Stimulated activated CD8-positive, alpha-beta memory T cell treated with anti-CD3 and anti-CD28 coated beads, Interleukin-2, amount 100 ng/mL, for 1 hour (primary cell): ENCODE data around the gene TTYH1.

ENCODE experiments used
- DNase-seq, 2 donors: peaks; one replicate each; pipeline ENCODE4 v3.0.0-alpha.2; 2020; ENCODE audit warnings: low read depth in 2 of 2

Gene TTYH1

GRCh38 chr19:54392105-54392504, 23.2 kb upstream of the TTYH1 start:
- no peak for DNase-seq

- DNase-seq, result no peak
Measured at GRCh38 chr19:54393381-54393780, 21.9 kb upstream of the TTYH1 start.

- DNase-seq, result no peak
Measured at GRCh38 chr19:54395685-54396084, 19.6 kb upstream of the TTYH1 start.

- no peak for DNase-seq
Measured at GRCh38 chr19:54399189-54399588, 16.1 kb upstream of the TTYH1 start.

GRCh38 chr19:54400913-54401312, 14.4 kb upstream of the TTYH1 start:
- no peak for DNase-seq

GRCh38 chr19:54403054-54403453, 12.2 kb upstream of the TTYH1 start:
- DNase-seq, result no peak

GRCh38 chr19:54405628-54406027, 9.6 kb upstream of the TTYH1 start:
- DNase-seq, result no peak

- DNase-seq, result no peak
Measured at GRCh38 chr19:54407780-54408179, 7.5 kb upstream of the TTYH1 start.

GRCh38 chr19:54408456-54409026, 6.7 kb upstream of the TTYH1 start:
- DNase-seq, result no peak

GRCh38 chr19:54411033-54411432, 4.2 kb upstream of the TTYH1 start:
- DNase-seq, result no peak

GRCh38 chr19:54412877-54413276, 2.4 kb upstream of the TTYH1 start:
- no peak for DNase-seq

GRCh38 chr19:54414156-54414555, 1.1 kb upstream of the TTYH1 start:
- DNase-seq, result no peak

- DNase-seq, result no peak
Measured at GRCh38 chr19:54415901-54416673, 823 bp downstream of the TTYH1 start.

- no peak for DNase-seq
Measured at GRCh38 chr19:54416695-54417491, 1.6 kb downstream of the TTYH1 start.

- no peak for DNase-seq
Measured at GRCh38 chr19:54418030-54418929, 3.0 kb downstream of the TTYH1 start.

GRCh38 chr19:54418930-54419800, 3.9 kb downstream of the TTYH1 start:
- DNase-seq, result no peak

- no peak for DNase-seq
Measured at GRCh38 chr19:54420068-54420382, 4.8 kb downstream of the TTYH1 start.

- no peak for DNase-seq
Measured at GRCh38 chr19:54420383-54421168, 5.3 kb downstream of the TTYH1 start.

- no peak for DNase-seq
Measured at GRCh38 chr19:54421169-54421516, 5.9 kb downstream of the TTYH1 start.

GRCh38 chr19:54421521-54421920, 6.3 kb downstream of the TTYH1 start:
- DNase-seq, result no peak
